ENCODE measurements around the gene NOS3. TPM values are rescaled to one million over a fixed set of nuclear protein-coding genes. Genes with fewer than 3 reads are reported as not detected.
A peak's percentile ranks its signal among the peaks of the same experiment; 100 is the strongest.

Gene NOS3
- total and polyA plus RNA-seq, 2 experiments from 2014 or later, result 2.6 to 6.1 TPM

DNA sequence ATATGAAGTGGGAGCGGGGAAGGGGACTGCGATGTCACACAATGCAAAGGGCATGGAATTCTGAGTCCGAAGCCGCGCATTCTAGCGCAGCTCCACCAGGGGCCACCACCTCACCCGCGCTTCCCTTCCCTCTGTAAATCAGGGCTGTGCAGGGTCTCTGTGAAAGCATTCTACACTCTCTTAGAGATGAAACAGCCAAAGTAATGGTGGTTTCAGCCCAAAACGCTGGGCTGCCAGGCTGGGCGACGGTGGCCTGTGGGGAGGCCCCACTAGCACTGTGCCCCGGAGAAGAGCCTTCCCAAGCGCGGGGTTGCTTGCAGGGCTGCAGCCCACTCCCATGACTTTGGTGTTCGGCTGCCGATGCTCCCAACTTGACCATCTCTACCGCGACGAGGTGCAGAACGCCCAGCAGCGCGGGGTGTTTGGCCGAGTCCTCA is 22.1 kb downstream of the NOS3 start:
- peaks cover 43% of the 10 kb centered on the region for H3K4me1 Mint-ChIP-seq
- peak; percentile 88 for DNase-seq (ENCODE audit: low spot score)
- H3K4me3 ChIP-seq, result peak overlapping the region; percentile 75
- TF ChIP-seq POLR2AphosphoS5 (IDR thresholded peaks at IDR 0.05; ENCODE audit: low read depth) (no peak), ZNF331 (CRISPR knock-in tag; IDR thresholded peaks at IDR 0.05; ENCODE audit: low read depth) (no peak)
- TF ChIP-seq, protein P1, sequence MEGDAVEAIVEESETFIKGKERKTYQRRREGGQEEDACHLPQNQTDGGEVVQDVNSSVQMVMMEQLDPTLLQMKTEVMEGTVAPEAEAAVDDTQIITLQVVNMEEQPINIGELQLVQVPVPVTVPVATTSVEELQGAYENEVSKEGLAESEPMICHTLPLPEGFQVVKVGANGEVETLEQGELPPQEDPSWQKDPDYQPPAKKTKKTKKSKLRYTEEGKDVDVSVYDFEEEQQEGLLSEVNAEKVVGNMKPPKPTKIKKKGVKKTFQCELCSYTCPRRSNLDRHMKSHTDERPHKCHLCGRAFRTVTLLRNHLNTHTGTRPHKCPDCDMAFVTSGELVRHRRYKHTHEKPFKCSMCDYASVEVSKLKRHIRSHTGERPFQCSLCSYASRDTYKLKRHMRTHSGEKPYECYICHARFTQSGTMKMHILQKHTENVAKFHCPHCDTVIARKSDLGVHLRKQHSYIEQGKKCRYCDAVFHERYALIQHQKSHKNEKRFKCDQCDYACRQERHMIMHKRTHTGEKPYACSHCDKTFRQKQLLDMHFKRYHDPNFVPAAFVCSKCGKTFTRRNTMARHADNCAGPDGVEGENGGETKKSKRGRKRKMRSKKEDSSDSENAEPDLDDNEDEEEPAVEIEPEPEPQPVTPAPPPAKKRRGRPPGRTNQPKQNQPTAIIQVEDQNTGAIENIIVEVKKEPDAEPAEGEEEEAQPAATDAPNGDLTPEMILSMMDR (conservative IDR thresholded peaks at IDR 0.05; ENCODE audit: low read depth in 2 of 2), result peak; percentile 66 to 73
- 0 out of 2 replicates have a peak, but pooled peaks cover 12% of the 10 kb centered on the region for H3F3A ChIP-seq (replicated peaks; ENCODE audit: low read depth)
- peak; percentile 46 for ATAC-seq
- peaks cover 28% of the 10 kb centered on the region for H3K27me3 ChIP-seq (ENCODE audit: insufficient read depth)
- H3K27ac ChIP-seq (ENCODE audit: low read depth), result no peak overlapping the region
- no peaks in the 10 kb centered on the region; the same call in 2 of the 3 replicates for H3K9me3 Mint-ChIP-seq
- H3K4me1 ChIP-seq (ENCODE audit: insufficient read depth), result peaks cover 24% of the 10 kb centered on the region
- peaks cover 7% of the 10 kb centered on the region; the same call in 1 of the 3 replicates for H3K36me3 Mint-ChIP-seq (ENCODE audit: low read depth)
- H3K27me3 Mint-ChIP-seq (ENCODE audit: insufficient read depth, low read depth, poor library complexity), result peaks cover 42% of the 10 kb centered on the region
- peak overlapping the region; percentile 56 for H3K4me3 Mint-ChIP-seq
- H3K9me2 ChIP-seq (ENCODE audit: insufficient read depth), result no peaks in the 10 kb centered on the region
- H4K20me1 ChIP-seq (replicated peaks; ENCODE audit: insufficient read depth), result no peaks in the 10 kb centered on the region
- H3K79me2 ChIP-seq (replicated peaks; ENCODE audit: insufficient read depth), result no peaks in the 10 kb centered on the region
- peak overlapping the region; percentile 92 for H2AFZ ChIP-seq
- H3K36me3 ChIP-seq (ENCODE audit: insufficient read depth), result no peaks in the 10 kb centered on the region
- no peak overlapping the region for H3K27ac Mint-ChIP-seq
- H3K4me2 ChIP-seq, result peak overlapping the region; percentile 88

DNA sequence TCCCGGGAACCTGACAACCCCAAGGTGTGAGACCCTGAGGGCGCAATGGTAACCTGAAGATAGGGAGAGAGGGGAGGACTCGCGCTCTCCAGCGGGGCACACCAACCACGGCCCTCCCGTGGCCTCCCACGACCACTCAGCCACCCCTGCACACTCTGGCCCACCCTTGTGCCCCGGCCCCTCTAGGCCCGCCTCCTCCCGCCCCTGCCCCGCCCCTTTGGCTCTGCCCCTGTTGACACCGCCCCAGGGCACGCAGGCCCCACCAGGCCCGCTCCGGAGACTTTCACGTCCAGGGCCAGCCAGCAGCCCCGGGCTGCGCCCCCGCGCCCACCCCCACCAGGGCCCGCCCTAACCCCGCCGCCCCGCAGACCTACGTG is 22.5 kb downstream of the NOS3 start:
- peaks cover 20% of the 10 kb centered on the region for H3K4me1 ChIP-seq (ENCODE audit: insufficient read depth)
- H3K36me3 ChIP-seq (ENCODE audit: insufficient read depth), result no peaks in the 10 kb centered on the region
- H3K27ac ChIP-seq (ENCODE audit: low read depth), result no peak overlapping the region
- H3K9me2 ChIP-seq (ENCODE audit: insufficient read depth), result no peaks in the 10 kb centered on the region
- DNase-seq (ENCODE audit: low spot score) (no peak), ATAC-seq (peak; percentile 16)
- H3K4me3 ChIP-seq, result peak overlapping the region; percentile 75
- Mint-ChIP-seq H3K4me3 (peak overlapping the region; percentile 77), H3K4me1 (peaks cover 40% of the 10 kb centered on the region), H3K9me3 (no peaks in the 10 kb centered on the region; the same call in 2 of the 3 replicates), H3K36me3 (ENCODE audit: low read depth) (peaks cover 7% of the 10 kb centered on the region; the same call in 2 of the 3 replicates), H3K27me3 (ENCODE audit: insufficient read depth, low read depth, poor library complexity) (peaks cover 46% of the 10 kb centered on the region), H3K27ac (no peak overlapping the region)
- peak overlapping the region; percentile 88 for H3K4me2 ChIP-seq
- H3K27me3 ChIP-seq (ENCODE audit: insufficient read depth), result peaks cover 33% of the 10 kb centered on the region
- no peaks in the 10 kb centered on the region for H4K20me1 ChIP-seq (replicated peaks; ENCODE audit: insufficient read depth)
- H3F3A ChIP-seq (replicated peaks; ENCODE audit: low read depth), result 0 out of 2 replicates have a peak, but pooled peaks cover 9% of the 10 kb centered on the region
- H2AFZ ChIP-seq, result peak overlapping the region; percentile 92
- H3K79me2 ChIP-seq (replicated peaks; ENCODE audit: insufficient read depth), result no peaks in the 10 kb centered on the region
- TF ChIP-seq, protein P2, sequence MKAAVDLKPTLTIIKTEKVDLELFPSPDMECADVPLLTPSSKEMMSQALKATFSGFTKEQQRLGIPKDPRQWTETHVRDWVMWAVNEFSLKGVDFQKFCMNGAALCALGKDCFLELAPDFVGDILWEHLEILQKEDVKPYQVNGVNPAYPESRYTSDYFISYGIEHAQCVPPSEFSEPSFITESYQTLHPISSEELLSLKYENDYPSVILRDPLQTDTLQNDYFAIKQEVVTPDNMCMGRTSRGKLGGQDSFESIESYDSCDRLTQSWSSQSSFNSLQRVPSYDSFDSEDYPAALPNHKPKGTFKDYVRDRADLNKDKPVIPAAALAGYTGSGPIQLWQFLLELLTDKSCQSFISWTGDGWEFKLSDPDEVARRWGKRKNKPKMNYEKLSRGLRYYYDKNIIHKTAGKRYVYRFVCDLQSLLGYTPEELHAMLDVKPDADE (IDR thresholded peaks at IDR 0.05), result no peak
- TF ChIP-seq, protein P3, sequence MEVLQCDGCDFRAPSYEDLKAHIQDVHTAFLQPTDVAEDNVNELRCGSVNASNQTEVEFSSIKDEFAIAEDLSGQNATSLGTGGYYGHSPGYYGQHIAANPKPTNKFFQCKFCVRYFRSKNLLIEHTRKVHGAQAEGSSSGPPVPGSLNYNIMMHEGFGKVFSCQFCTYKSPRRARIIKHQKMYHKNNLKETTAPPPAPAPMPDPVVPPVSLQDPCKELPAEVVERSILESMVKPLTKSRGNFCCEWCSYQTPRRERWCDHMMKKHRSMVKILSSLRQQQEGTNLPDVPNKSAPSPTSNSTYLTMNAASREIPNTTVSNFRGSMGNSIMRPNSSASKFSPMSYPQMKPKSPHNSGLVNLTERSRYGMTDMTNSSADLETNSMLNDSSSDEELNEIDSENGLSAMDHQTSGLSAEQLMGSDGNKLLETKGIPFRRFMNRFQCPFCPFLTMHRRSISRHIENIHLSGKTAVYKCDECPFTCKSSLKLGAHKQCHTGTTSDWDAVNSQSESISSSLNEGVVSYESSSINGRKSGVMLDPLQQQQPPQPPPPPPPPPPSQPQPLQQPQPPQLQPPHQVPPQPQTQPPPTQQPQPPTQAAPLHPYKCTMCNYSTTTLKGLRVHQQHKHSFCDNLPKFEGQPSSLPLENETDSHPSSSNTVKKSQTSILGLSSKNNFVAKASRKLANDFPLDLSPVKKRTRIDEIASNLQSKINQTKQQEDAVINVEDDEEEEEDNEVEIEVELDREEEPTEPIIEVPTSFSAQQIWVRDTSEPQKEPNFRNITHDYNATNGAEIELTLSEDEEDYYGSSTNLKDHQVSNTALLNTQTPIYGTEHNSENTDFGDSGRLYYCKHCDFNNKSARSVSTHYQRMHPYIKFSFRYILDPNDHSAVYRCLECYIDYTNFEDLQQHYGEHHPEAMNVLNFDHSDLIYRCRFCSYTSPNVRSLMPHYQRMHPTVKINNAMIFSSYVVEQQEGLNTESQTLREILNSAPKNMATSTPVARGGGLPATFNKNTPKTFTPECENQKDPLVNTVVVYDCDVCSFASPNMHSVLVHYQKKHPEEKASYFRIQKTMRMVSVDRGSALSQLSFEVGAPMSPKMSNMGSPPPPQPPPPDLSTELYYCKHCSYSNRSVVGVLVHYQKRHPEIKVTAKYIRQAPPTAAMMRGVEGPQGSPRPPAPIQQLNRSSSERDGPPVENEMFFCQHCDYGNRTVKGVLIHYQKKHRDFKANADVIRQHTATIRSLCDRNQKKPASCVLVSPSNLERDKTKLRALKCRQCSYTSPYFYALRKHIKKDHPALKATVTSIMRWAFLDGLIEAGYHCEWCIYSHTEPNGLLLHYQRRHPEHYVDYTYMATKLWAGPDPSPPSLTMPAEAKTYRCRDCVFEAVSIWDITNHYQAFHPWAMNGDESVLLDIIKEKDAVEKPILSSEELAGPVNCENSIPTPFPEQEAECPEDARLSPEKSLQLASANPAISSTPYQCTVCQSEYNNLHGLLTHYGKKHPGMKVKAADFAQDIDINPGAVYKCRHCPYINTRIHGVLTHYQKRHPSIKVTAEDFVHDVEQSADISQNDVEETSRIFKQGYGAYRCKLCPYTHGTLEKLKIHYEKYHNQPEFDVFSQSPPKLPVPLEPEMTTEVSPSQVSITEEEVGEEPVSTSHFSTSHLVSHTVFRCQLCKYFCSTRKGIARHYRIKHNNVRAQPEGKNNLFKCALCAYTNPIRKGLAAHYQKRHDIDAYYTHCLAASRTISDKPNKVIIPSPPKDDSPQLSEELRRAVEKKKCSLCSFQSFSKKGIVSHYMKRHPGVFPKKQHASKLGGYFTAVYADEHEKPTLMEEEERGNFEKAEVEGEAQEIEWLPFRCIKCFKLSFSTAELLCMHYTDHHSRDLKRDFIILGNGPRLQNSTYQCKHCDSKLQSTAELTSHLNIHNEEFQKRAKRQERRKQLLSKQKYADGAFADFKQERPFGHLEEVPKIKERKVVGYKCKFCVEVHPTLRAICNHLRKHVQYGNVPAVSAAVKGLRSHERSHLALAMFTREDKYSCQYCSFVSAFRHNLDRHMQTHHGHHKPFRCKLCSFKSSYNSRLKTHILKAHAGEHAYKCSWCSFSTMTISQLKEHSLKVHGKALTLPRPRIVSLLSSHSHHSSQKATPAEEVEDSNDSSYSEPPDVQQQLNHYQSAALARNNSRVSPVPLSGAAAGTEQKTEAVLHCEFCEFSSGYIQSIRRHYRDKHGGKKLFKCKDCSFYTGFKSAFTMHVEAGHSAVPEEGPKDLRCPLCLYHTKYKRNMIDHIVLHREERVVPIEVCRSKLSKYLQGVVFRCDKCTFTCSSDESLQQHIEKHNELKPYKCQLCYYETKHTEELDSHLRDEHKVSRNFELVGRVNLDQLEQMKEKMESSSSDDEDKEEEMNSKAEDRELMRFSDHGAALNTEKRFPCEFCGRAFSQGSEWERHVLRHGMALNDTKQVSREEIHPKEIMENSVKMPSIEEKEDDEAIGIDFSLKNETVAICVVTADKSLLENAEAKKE (CRISPR knock-in tag; IDR thresholded peaks at IDR 0.05), result no peak
- TF ChIP-seq NANOG (IDR thresholded peaks at IDR 0.05; ENCODE audit: borderline replicate concordance) (no peak), STAT1 (IDR thresholded peaks at IDR 0.05; ENCODE audit: unreplicated experiment) (no peak), POLR2AphosphoS5 (IDR thresholded peaks at IDR 0.05; ENCODE audit: low read depth) (no peak), ZNF114 (CRISPR knock-in tag; IDR thresholded peaks at IDR 0.05) (no peak)
- TF ChIP-seq, protein P4, sequence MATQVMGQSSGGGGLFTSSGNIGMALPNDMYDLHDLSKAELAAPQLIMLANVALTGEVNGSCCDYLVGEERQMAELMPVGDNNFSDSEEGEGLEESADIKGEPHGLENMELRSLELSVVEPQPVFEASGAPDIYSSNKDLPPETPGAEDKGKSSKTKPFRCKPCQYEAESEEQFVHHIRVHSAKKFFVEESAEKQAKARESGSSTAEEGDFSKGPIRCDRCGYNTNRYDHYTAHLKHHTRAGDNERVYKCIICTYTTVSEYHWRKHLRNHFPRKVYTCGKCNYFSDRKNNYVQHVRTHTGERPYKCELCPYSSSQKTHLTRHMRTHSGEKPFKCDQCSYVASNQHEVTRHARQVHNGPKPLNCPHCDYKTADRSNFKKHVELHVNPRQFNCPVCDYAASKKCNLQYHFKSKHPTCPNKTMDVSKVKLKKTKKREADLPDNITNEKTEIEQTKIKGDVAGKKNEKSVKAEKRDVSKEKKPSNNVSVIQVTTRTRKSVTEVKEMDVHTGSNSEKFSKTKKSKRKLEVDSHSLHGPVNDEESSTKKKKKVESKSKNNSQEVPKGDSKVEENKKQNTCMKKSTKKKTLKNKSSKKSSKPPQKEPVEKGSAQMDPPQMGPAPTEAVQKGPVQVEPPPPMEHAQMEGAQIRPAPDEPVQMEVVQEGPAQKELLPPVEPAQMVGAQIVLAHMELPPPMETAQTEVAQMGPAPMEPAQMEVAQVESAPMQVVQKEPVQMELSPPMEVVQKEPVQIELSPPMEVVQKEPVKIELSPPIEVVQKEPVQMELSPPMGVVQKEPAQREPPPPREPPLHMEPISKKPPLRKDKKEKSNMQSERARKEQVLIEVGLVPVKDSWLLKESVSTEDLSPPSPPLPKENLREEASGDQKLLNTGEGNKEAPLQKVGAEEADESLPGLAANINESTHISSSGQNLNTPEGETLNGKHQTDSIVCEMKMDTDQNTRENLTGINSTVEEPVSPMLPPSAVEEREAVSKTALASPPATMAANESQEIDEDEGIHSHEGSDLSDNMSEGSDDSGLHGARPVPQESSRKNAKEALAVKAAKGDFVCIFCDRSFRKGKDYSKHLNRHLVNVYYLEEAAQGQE (IDR thresholded peaks at IDR 0.05; ENCODE audit: unreplicated experiment), result no peak

Measured in GM23338 (cell line).